Measurements from ENCODE around the gene SLBP. TPM values are rescaled to one million over a fixed set of nuclear protein-coding genes. Genes with fewer than 3 reads are reported as not detected.

Gene SLBP
- total and polyA plus RNA-seq, 2 donors (not counting 1 experiment from before 2014, with no cell fraction given), result 19.4 to 31.8 TPM

GRCh38 chr4:1720163-1720983, 8.3 kb upstream of the SLBP start:
- ChIA-PET POLR2A (interaction anchor here (0.8 to 4.7 kb wide), 3 partner anchors 8 to 27 kb away, joined by 4 to 61 read pairs (median 4); partner anchors contain the start of gene SLBP), CTCF (interaction anchor here (1.2 to 14.7 kb wide), 3 partner anchors 8 to 27 kb away, joined by 3 to 503 read pairs (median 10); partner anchors contain the start of gene SLBP)
- Histone ChIP-seq H3K27ac (ENCODE audit: low read length in 2 of 2) (peak overlapping the region; percentile 29 to 55), H3K4me2 (replicated peaks; ENCODE audit: low read depth, low read length, poor library complexity, severe bottlenecking) (peak overlapping the region; percentile 95), H4K20me1 (ENCODE audit: control insufficient read depth, insufficient read depth, low read length, poor library complexity, severe bottlenecking) (peaks cover 45% of the 10 kb centered on the region), H3K27me3 (replicated peaks in 1 of 4; ENCODE audit: control extremely low read depth in 1 of 4, control insufficient read depth in 3 of 4, insufficient read depth in 4 of 4, low read length in 3 of 4) (no peaks in the 10 kb centered on the region), H3K4me1 (ENCODE audit: control insufficient read depth in 2 of 2, insufficient read depth in 2 of 2, low read length in 2 of 2) (peaks cover 59 to 84% of the 10 kb centered on the region in 2 donors), H3K36me3 (replicated peaks in 1 of 2; ENCODE audit: control extremely low read depth in 1 of 2, control insufficient read depth in 1 of 2, extremely low read depth in 1 of 2, insufficient read depth in 2 of 2, low read length in 1 of 2) (peaks cover 0 to 20% of the 10 kb centered on the region in 2 experiments), H3K9ac (ENCODE audit: low read length) (peak overlapping the region; percentile 53), H3K4me3 (ENCODE audit: control extremely low read depth in 1 of 5, extremely low read depth in 1 of 5, insufficient read depth in 1 of 5, low read depth in 2 of 5, low read length in 4 of 5) (peak overlapping the region; percentile 41 to 69 (median 60)), H3K9me3 (ENCODE audit: control extremely low read depth in 1 of 3, control insufficient read depth in 2 of 3, insufficient read depth in 1 of 3, low read length in 2 of 3) (peaks cover 0 to 6% (median 0%) of the 10 kb centered on the region in 3 donors), H2AFZ (ENCODE audit: insufficient read depth, low read depth, low read length, poor library complexity, severe bottlenecking) (peak overlapping the region; percentile 64), H3K79me2 (ENCODE audit: control insufficient read depth, insufficient read depth, low read length) (peaks cover 57% of the 10 kb centered on the region)
- TF ChIP-seq CTCF (IDR thresholded peaks at IDR 0.05) (no peak), EZH2 (IDR thresholded peaks at IDR 0.05; ENCODE audit: borderline replicate concordance, insufficient read depth, low read depth, low read length, poor library complexity, severe bottlenecking) (no peak)
- DNase-seq (peak; percentile 67), ATAC-seq (ENCODE audit: low read depth) (no peak)
- Mint-ChIP-seq H3K9me3 (ENCODE audit: insufficient read depth) (no peaks in the 10 kb centered on the region), H3K27me3 (no peaks in the 10 kb centered on the region), H3K4me3 (peak overlapping the region; percentile 93), H3K27ac (peak overlapping the region; percentile 89), H3K4me1 (peaks cover 70% of the 10 kb centered on the region)
- intact Hi-C loops (cut with micrococcal nuclease), result loop anchor here (2.0 to 5.0 kb wide), 4 partner anchors 136 to 817 kb away; partner anchors contain the start of genes FAM193A, LETM1, NELFA and NSD2
- WGBS (ENCODE audit: insufficient coverage), result under 1% methylated on average over 79 of the region's 79 CpGs

All from B cell (primary cell).